Stimulated activated memory B cell treated with anti-CD40 and anti-IgM and Interleukin-4, amounts not matched to agents 10 μg/mL and 1 μg/mL and 100 μg/mL, for 72 hours (primary cell): ENCODE results near the gene TOR4A.
A peak's percentile ranks its signal among the peaks of the same experiment; 100 is the strongest.

Experiments used
- ATAC-seq: fragments of 150-1000 bp; cut with Tn5 transposase; 2 replicates; pipeline ENCODE4 v1.10.0; 2021
- H3K27ac Mint-ChIP-seq: one replicate; pipeline ENCODE4 v1.8.0; 2022; ENCODE audit warnings: mild to moderate bottlenecking, mixed read lengths
- H3K27me3 Mint-ChIP-seq: one replicate; pipeline ENCODE4 v1.8.0; 2022; ENCODE audit warnings: mixed read lengths
- H3K36me3 Mint-ChIP-seq: one replicate; pipeline ENCODE4 v1.8.0; 2022; ENCODE audit warnings: mixed read lengths
- H3K4me1 Mint-ChIP-seq: one replicate; pipeline ENCODE4 v1.8.0; 2022; ENCODE audit warnings: mixed read lengths
- H3K4me3 Mint-ChIP-seq: one replicate; pipeline ENCODE4 v1.8.0; 2022; ENCODE audit warnings: mild to moderate bottlenecking, moderate library complexity, mixed read lengths
- H3K9me3 Mint-ChIP-seq: one replicate; pipeline ENCODE4 v1.8.0; 2022; ENCODE audit warnings: mixed read lengths

Gene TOR4A

DNA sequence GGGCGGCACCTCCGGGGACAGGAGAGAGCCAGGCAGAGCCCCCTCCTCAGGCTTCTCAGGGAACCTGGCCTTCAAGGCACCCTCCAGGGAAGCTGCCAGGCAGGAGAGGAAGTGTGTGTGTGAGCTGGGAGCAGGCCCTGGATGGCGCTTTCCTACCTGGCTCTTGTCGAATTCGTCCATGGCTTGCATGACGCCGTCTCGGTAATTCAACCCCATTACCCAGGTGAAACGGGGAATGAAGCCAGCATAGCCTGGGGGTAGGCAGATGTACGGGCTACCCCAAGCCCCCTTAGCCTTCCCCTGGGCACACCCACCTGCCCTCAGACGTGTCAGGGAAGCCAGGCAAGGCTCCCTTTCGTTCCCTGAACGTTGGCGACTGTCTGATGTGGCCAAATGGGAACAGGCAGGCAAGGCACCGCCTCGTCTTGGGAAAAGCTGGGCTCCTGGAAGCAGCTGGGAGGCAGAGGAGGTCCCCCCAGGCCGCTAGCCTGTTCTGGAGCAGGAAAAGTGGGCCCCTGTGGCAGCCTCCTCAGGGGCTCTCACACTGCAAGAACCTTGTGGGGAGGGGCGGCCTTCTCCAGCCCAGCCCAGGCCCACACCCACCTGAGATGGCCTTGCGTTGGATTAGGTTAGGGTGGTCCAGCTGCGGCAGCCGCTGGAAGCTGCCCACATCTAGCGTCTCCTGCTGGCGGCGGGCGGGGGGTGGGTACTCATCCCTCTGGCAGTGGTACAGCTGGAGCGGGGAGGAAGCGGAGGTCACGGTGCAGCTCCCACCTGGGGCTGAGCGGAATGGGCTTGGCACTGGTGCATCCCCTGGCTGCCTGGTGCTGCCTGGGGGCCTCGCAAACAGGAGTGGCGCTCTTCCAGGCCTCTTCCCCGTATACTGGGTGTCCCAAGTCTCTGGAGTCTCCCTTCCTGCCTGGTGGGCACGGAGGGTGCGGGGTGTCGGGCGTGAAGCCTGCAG is 32.8 kb upstream of the TOR4A start:
- no peak overlapping the region for H3K4me3 Mint-ChIP-seq
- H3K27me3 Mint-ChIP-seq, result no peaks in the 10 kb centered on the region
- no peaks in the 10 kb centered on the region for H3K9me3 Mint-ChIP-seq
- ATAC-seq, result no peak
- no peak overlapping the region for H3K27ac Mint-ChIP-seq
- H3K4me1 Mint-ChIP-seq, result peaks cover 27% of the 10 kb centered on the region
- peaks cover 16% of the 10 kb centered on the region for H3K36me3 Mint-ChIP-seq

DNA sequence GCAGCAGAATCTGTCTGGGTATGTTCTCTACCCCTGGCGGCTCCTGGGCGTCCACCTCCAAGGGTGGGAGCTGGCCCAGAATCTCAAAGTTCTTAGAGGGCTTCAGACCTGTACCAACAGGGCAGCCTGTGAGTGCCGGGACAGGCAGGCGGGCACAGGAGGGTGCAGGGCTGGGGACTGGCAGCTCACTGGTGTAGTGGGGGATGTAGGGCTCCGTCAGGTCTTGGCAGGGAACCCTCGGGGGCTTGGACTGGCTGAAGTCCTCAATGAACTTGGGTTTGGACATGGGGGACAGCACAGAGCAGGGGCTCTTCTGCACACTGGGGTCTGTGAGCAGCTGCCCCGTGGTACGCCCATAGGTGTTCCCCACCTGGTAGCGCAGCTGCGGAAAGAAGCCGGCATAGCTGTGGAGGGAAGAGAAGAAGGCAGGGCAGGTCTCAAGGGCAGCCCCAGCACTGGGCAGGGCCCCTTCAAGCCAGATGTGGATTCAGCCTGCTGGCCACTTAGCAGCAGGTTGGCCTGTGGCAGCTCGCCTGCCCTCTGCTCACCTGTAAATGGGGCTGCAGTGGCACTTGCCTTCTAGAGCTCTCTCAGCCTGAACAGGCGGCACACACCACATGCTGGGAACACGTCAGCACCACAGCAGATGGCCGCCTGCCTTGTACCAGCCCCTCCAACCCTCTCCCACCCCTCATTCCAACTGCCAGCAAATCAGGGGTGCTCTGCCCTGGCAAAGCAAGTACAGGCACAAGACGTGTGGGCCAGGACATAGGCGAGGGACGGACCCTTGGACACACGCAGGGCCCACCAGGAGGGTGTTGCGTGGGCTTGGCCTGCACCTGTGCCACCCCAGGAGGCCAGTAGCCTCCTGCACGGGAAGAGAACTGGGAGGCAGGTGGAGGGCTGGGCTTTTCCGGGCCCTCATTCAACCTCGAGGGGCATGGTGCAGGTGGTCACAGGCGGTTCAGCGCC is 31.8 kb upstream of the TOR4A start:
- H3K4me3 Mint-ChIP-seq, result no peak overlapping the region
- H3K4me1 Mint-ChIP-seq, result peaks cover 26% of the 10 kb centered on the region
- H3K36me3 Mint-ChIP-seq, result peaks cover 16% of the 10 kb centered on the region
- no peaks in the 10 kb centered on the region for H3K27me3 Mint-ChIP-seq
- H3K9me3 Mint-ChIP-seq, result no peaks in the 10 kb centered on the region
- H3K27ac Mint-ChIP-seq, result no peak overlapping the region
- ATAC-seq, result no peak

DNA sequence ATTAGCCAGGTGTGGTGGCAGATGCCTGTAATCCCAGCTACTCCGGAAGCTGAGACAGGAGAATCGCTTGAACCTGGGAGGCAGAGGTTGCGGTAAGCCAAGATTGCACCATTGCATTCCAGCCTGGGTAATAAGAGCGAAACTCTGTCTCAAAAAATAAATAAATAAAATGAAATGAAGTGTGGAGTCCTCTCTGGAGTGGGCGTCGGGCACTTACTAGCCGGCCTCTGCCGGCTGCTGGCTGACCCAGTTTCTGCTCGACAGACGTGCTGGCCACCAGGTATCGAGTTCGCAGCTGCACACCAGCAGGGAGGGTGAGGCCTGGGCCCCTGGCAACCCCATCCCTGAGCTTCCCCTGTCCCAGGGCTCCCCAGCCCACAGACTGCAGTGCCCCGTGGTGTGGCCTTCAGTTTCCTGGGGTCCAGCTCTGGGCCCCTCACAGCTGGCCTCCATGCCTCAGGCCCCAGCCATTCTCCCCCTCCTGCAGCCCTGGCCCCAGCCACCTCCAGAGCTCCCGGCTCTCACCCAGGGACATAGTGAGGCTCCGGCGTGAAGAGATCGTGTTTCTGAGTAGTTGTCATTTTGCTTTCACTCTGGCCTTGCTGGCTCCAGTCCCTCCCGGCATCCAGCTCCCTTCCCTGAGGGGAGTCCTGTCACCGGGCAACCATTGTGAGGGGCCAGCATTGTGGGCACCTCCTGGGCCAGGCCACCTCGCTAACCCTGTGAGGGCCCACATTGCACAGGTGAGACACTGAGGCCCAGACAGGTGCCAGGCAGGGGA is 30.2 kb upstream of the TOR4A start:
- Mint-ChIP-seq H3K9me3 (no peaks in the 10 kb centered on the region), H3K4me3 (no peak overlapping the region), H3K36me3 (peaks cover 13% of the 10 kb centered on the region), H3K4me1 (peaks cover 22% of the 10 kb centered on the region), H3K27ac (no peak overlapping the region), H3K27me3 (no peaks in the 10 kb centered on the region)
- no peak for ATAC-seq

DNA sequence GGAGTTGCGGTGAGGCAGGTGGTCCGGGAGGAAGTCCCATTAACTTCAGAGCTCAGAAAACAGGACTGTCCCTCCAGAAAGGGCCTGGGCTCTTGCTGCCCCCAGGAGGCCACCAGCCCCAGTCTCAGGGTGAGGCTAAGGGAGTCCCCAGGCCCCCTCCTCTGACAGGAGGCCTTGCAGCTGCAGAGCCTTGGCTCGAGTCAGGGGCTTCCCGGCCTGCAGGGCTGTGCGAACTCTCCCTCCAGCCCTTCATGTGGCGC is 29.7 kb upstream of the TOR4A start:
- Mint-ChIP-seq H3K36me3 (peaks cover 8% of the 10 kb centered on the region), H3K4me1 (peaks cover 19% of the 10 kb centered on the region), H3K27me3 (no peaks in the 10 kb centered on the region), H3K9me3 (no peaks in the 10 kb centered on the region), H3K4me3 (no peak overlapping the region), H3K27ac (no peak overlapping the region)
- no peak for ATAC-seq

DNA sequence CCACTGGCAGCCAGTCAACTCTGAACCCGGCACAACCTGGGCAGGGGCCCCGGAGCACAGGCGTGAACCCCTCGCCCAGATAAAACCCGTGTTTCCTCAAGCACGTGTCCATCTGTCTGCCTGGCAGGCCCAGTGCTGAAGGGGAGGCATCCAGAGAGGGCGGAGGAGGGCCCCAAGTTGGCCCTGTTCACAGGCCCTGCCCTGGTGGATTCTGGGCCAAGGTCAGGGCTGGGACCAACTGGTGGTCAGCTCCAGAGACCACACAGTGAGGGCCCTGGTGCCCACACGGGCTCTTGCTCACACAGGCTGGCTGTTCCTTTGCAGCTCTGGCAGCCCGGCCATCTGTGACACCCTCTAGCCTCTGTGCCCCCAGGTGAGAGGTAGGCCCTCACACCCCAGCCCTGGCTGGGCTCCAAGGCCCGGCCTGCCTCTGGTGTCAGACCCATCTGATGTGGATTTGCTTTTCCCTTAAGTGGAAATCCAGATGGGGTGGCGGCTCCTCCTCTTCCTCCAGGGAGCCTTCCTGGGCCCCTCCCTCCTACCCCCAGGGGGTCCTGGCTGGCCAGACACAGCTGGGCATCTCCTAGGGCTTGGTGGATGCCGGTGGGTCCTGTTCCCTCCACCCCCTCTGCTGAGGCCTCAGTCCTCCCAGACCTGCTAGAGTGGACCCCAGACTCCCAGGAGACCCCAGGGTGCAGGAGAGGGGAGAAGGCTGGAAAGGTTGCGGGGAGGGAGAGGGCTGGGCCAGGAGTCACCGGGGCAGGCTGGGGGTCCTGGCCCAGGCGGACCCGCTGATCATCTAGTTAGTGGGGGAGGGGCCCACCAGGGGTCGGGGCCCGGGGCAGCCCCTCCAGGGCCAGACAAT is 27.0 kb upstream of the TOR4A start:
- ATAC-seq, result no peak
- Mint-ChIP-seq H3K4me1 (peaks cover 18% of the 10 kb centered on the region), H3K4me3 (no peak overlapping the region), H3K27me3 (no peaks in the 10 kb centered on the region), H3K27ac (no peak overlapping the region), H3K9me3 (no peaks in the 10 kb centered on the region), H3K36me3 (no peaks in the 10 kb centered on the region)

DNA sequence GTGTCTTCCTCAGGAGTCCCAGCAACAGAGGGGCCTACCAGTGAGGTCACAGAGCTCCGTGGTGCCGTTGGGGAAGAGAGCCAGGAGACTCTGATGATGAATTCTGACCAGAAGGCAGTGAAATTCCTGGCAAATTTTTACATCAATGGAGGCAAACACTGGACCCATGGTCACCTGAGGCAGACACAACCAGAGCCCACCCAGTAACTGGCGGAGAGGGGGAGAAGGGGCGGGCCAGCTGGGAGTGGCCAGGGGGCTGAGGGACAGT is 26.4 kb upstream of the TOR4A start, which contains the start of gene STPG3:
TSS of gene STPG3 (plus strand) at position 93 of the 268 bp plus-strand sequence. CDS start at position 94, 1 bp downstream.
- Mint-ChIP-seq H3K4me1 (peaks cover 21% of the 10 kb centered on the region), H3K9me3 (no peaks in the 10 kb centered on the region), H3K27me3 (no peaks in the 10 kb centered on the region), H3K27ac (no peak within 1 kb of the TSS), H3K4me3 (no peak within 1 kb of the TSS), H3K36me3 (no peaks in the 10 kb centered on the region)
- no peak for ATAC-seq

DNA sequence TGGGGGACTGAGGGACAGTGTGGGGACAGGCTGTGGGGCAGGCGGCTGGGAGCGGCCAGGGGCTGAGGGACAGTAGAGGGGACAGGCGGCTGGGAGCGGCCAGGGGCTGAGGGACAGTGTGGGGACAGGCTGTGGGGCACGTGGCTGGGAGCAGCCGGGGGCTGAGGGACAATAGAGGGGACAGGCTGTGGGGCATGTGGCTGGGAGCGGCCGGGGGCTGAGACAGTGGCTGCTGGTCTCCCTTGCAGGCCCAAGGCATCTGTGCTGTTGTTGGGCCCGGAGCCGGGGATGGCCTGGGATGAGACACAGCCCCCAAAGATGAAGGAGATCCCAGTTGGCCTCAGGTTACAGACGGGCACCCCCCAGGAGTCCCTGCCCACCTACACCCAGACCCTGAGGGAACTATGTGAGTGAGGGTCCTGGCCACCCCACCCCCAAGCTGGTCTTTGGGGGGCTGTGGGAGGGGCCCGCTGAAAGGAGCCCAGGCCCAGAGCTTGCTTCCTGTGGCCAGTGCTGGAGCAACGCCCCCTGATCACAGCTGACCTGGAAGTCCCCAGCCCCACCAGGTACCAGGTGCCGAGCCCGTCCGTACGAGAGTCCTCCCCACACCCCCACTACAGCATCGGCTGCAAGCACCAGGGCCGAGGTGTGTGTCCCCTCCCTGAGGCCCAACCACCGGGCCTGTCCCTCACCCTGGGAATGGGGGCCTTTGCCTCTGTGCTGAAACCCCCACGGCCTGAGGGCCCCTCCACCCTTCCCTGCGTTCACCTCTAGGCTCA is 25.8 kb upstream of the TOR4A start:
- Mint-ChIP-seq H3K4me3 (no peak overlapping the region), H3K27ac (no peak overlapping the region), H3K9me3 (no peaks in the 10 kb centered on the region)

DNA sequence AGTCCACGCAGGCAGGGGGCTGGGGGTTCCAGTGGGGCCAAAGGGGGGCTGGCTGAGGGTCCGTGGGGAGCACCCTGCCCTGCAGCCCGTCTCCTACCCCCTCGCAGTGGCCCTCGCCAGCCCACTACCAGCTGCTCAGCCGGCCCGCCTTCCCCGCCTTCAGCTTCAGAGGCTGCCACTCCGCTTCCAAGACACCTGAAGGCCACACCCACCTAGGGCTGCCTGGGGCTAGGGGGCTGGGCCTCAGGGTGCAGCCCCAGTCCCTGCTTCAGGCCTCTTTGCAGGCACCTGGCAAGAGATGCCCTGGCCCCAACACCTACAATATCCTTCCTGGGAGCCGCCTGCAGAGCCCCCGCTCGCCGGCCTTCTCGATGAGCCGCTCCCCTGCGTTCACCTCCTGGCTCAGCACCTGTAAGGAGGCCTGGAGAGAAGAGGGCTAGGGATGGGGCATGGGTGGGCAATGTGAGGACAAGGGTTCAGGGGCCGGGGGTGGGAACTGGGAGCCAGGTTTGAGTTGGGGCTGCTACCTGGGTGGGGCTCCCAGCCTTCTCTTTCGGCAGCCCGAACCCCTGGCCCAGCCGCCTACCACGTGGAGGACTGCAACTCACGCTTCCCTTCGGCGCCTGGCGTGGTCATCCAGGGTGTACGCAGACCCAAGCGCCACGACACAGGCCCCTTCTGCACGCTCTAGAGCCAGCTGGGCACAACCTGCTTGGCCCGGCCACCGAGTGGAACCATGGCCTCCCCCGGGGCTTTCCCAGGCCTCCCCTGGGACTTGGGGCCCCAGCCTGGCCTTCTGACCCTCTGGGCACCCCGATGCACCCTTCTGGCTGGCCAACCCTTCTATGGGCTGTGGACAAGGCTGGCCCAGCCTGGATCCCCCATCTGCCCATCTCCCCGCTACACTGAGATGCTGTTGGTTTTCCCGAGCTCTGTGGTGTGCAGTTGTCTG is 24.7 kb upstream of the TOR4A start:
- H3K9me3 Mint-ChIP-seq, result no peaks in the 10 kb centered on the region
- peaks cover 32% of the 10 kb centered on the region for H3K4me1 Mint-ChIP-seq
- no peak overlapping the region for H3K27ac Mint-ChIP-seq
- ATAC-seq, result no peak
- H3K4me3 Mint-ChIP-seq, result no peak overlapping the region
- no peaks in the 10 kb centered on the region for H3K27me3 Mint-ChIP-seq
- no peaks in the 10 kb centered on the region for H3K36me3 Mint-ChIP-seq

More for the DNA sequence above, 25.8 kb upstream of the TOR4A start:
- Mint-ChIP-seq H3K4me1 (peaks cover 27% of the 10 kb centered on the region), H3K36me3 (no peaks in the 10 kb centered on the region), H3K27me3 (no peaks in the 10 kb centered on the region)
- no peak for ATAC-seq

DNA sequence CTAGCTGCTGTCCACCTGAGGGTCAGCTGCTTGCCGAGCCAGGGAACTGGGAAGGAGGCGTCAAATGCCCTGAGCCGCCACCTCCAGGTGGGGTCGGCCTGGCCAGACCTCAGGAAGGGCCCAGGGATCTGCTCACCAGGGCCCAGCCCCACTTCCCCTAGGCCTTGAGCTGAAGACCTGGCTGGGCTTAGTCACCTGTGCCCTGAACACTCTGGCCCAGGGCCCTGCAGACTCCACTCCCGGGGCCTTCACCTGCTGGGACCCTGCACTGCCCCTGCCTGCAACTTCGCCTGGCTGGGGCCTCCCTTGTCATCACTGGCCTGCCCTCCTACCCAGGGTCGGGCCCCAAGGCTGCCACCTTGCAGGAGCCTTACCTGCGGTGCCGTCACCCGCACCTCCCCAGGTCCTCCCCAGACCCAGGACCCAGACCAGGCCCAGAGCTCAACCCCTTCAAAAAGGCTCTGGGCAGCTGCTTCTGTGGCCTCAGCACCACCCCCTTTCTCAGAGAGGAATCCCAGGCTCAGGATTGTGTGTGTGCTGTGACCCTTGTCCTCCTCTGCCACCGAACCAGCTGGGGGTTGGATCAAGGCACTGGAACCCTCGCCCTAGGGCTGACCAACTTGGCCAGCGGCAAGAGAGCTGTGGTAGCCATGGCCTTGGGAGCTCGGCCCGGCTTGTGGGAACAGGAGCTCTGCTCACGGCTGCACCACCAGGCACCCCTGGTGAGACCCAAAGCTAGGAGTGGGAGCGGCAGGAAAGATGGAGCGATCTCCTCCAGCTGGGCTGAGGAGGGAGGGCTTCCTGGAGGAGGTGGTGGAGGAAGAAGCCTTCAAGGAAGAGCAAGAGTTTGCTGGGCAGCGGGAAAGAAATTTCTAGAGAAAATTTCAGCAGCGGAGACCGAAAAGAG is 23.6 kb upstream of the TOR4A start:
- Mint-ChIP-seq H3K36me3 (no peaks in the 10 kb centered on the region), H3K4me1 (peaks cover 32% of the 10 kb centered on the region), H3K27me3 (no peaks in the 10 kb centered on the region), H3K4me3 (peak overlapping the region; percentile 73), H3K27ac (peak overlapping the region; percentile 29), H3K9me3 (no peaks in the 10 kb centered on the region)
- no peak for ATAC-seq

DNA sequence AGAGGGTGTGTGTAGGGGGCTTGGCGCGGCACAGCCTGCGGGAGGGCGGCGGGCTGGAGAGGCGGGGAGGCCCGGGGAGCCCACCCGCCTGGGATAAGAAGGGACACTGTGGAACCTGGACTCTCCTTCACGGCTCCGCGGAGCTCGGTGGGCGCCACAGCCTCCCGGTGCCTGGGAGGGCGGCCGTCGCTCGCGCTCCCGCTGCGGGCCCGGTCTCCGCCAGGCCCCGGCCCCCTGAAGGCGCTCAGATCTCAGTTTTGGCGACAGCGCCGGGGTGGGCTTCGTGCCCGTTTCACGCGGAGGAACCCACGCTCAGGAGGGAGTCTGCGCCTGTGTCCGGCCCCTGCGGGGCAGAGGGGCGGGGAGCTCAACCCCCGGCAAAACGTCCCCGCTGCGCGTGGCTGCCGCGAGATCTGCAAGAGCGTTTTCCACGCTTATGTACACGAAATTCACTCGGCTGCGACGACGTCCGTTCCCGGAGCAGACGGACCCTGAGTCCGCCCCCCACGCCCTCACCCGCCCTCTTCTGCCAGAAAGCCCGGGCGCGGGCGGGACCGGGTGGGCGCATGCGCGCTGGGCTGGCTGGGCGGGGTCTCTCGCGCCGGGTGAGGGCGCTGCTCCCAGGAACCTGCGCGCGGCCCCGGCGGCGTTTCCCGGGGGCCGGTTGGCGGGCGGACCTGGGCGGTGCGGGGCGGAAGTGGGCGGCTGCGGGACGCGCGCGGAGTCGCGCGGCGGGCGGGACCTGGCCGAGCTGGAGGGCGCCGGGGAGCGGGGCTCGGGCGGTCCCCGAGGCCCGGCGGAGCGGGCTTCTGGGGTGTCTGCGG is 22.7 kb upstream of the TOR4A start, which contains the start of gene NELFB:
TSS of gene NELFB (plus strand) at position 704 of the 824 bp plus-strand sequence.
- H3K4me3 Mint-ChIP-seq, result peak within 1 kb of the TSS; percentile 83
- peak; percentile 91 for ATAC-seq
- H3K36me3 Mint-ChIP-seq, result no peaks in the 10 kb centered on the region
- H3K27ac Mint-ChIP-seq, result peak within 1 kb of the TSS; percentile 29
- H3K4me1 Mint-ChIP-seq, result peaks cover 32% of the 10 kb centered on the region
- no peaks in the 10 kb centered on the region for H3K27me3 Mint-ChIP-seq
- no peaks in the 10 kb centered on the region for H3K9me3 Mint-ChIP-seq

DNA sequence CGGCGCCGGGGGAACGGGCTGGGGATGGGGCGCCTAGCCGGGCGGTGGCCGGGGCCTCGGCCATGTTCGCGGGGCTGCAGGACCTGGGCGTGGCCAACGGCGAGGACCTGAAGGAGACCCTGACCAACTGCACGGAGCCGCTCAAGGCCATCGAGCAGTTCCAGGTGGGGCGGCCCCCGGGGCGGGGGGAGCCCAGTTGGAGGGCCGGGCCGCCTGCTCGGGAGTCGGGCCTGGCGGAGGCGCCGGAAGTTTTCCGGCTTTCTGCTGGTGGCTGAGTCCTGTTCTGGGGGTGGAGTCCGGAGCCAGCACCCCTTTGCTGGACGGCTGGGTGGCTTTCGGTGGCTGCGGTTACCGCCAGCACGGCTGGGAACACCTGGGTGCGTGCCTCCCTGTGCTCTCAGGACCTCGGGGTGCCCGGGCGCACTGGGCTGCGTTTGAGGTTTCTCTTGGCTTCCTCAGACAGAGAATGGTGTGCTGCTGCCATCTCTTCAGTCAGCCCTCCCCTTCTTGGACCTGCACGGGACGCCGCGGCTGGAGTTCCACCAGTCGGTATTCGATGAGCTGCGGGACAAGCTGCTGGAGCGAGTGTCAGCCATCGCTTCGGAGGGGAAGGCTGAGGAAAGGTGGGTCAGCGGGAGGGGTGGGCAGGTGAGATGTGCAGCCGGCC is 21.9 kb upstream of the TOR4A start:
- no peaks in the 10 kb centered on the region for H3K9me3 Mint-ChIP-seq
- ATAC-seq, result no peak
- no peaks in the 10 kb centered on the region for H3K36me3 Mint-ChIP-seq
- H3K27me3 Mint-ChIP-seq, result no peaks in the 10 kb centered on the region
- H3K4me1 Mint-ChIP-seq, result peaks cover 32% of the 10 kb centered on the region
- peak overlapping the region; percentile 83 for H3K4me3 Mint-ChIP-seq
- H3K27ac Mint-ChIP-seq, result peak overlapping the region; percentile 12
